ENCODE results near the gene MYCBP. TPM values are rescaled to one million over a fixed set of nuclear protein-coding genes. Genes with fewer than 3 reads are reported as not detected.

The MYCBP gene
- polyA plus RNA-seq, 6 donors from 2014 or later: 30.9 to 49.5 (median 35.7) TPM

DNA sequence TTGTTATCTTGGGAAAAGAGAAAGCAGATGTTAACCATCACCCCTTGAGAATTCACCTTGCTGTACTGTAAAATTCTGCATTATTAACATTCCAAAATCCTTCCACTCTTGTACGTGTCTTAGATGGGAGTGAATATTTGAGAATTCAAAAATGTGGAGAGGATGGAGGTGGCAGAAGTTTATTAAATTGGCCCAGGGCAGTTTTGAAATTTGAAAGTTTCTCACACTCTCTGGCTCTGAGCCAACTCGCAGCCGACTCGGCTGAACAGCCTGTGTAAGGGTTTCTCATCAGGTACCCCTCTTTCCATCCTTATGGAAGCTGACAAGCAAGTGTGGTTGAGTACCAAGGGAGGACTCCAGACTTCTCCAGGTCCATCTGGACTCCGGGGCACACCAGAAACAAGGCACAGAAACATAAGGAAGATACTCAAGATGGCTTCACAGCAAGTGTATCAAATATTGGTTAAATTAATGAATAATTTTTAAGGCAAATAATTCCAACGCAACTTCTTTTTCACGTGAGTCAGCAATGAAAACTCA lies 58.6 kb downstream of the MYCBP start:
- Mint-ChIP-seq H3K4me1 (peaks cover 3 to 17% (median 7%) of the 10 kb centered on the region in 3 donors), H3K9me3 (peaks cover 0 to 7% (median 2%) of the 10 kb centered on the region in 7 donors), H3K4me3 (no peak overlapping the region), H3K27me3 (peaks cover 73 to 85% (median 83%) of the 10 kb centered on the region in 3 donors), H3K36me3 (no peaks in the 10 kb centered on the region), H3K27ac (no peak overlapping the region)
- ATAC-seq (ENCODE audit: low read depth in 2 of 2): no peak
- DNase-seq: no peak

DNA sequence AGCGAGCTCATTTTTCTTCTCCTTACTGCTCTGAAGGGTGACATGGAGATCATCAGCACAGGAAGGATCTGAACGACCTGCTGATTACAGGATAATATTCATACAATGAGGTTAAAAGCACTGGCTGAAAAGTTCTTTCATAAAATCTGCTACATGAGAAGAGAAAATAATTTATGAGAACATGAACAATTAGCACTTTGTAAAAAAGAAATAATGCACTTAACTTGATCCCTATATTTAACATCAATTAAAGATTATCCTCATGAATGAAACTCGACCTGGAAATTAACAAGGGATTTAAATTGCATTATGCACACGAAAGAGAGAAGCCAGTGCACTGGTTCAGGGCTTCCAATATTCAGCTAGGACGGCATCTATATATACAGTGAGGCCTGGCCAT lies 60.2 kb downstream of the MYCBP start:
- peaks cover 75 to 95% (median 95%) of the 10 kb centered on the region in 3 donors for H3K27me3 Mint-ChIP-seq
- peaks cover 0 to 7% (median 2%) of the 10 kb centered on the region in 7 donors for H3K9me3 Mint-ChIP-seq

More for the DNA sequence above, 60.2 kb downstream of the MYCBP start:
- no peaks in the 10 kb centered on the region for H3K36me3 Mint-ChIP-seq
- peaks cover 3 to 15% (median 7%) of the 10 kb centered on the region in 3 donors for H3K4me1 Mint-ChIP-seq
- ATAC-seq (ENCODE audit: low read depth in 2 of 2): no peak
- H3K27ac Mint-ChIP-seq: no peak overlapping the region
- DNase-seq: no peak
- no peak overlapping the region for H3K4me3 Mint-ChIP-seq

Other genes starting within 250 kb of the MYCBP start
- 10 to 100 TPM; 13.9 to 18.7 (median 14.8) TPM for gene RRAGC, start 13.6 kb downstream of the MYCBP start, polyA plus RNA-seq (ENCODE audit: low read depth in 6 of 6)
- not detected for gene GJA9, start 8.2 kb upstream of the MYCBP start, polyA plus RNA-seq (ENCODE audit: low read depth in 6 of 6)
- not detected for gene RHBDL2, start 68.5 kb upstream of the MYCBP start, polyA plus RNA-seq (ENCODE audit: low read depth in 6 of 6)
- gene AKIRIN1, start 117.9 kb upstream of the MYCBP start, polyA plus RNA-seq (ENCODE audit: low read depth in 6 of 6): 10 to 100 TPM; 61.9 to 89.7 (median 76.1) TPM
- 100 to 1,000 TPM; 232 to 288 (median 258) TPM for gene NDUFS5, start 153.0 kb upstream of the MYCBP start, polyA plus RNA-seq (ENCODE audit: low read depth in 6 of 6)